ENCODE results near the gene TBCC. TPM values are rescaled to one million over a fixed set of nuclear protein-coding genes. Genes with fewer than 3 reads are reported as not detected.
"Not testable (repeated sequence)": the region's sequence is repeated elsewhere in the genome, so short reads cannot be mapped to it uniquely, and the experiment has no call there.

Gene TBCC
- polyA plus RNA-seq, 3 donors from 2014 or later, result 109 to 140 (median 134) TPM

DNA sequence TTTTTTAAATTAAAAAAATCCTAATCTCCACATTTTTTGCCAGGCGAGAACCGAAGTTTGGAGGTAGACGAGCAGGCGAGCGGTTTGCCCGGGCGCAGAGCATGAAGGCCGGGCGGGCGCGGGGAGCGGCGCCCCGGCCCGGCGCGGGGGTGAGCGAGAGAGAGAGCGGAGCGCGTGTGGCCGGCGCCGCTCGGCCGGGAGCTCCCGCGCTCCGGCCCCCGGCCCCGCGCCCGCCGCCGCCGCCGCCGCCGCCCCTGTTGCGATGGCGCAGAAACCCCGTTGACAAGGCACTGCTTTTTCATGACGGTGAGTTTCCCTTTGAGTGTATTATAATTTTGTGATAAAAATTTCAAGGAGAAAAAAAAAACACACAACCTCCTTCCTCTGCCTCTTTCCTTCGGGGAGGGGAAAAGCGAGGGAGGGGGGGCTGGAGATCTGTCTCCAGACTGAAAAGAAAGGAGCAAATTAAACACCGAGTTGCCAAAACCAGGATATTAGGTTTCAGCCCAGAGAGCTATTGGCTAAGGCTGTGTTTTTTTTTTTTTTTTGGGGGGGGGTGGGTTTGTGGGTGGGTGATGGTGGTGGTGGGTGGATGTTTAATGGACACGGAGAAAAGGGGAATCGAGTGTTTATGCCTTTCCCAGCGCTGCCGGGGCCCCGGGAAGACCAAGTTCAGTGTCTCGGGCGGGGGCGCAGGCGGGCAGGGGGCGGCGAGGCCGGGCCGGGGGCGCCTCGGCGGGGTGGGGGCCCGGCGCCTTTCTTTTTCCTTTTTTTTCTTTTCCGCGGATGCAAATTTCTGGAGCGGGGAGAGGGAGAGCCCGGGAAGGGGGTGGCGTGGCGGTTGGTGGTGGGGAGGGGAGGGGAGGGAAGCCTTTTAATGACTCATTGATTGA lies 36.1 kb upstream of the TBCC start, which contains the start of gene BICRAL:
Gene BICRAL (plus strand): TSS at position 257 of the 893 bp plus-strand sequence. CDS start 39,971 bp downstream, outside the sequence.
- Mint-ChIP-seq H3K36me3 (peaks cover 0 to 4% (median 3%) of the 10 kb centered on the region in 3 donors), H3K27ac (peak within 1 kb of the TSS in 5 of 6 donors; percentile 96 to 100 (median 100)), H3K4me1 (peaks cover 15 to 17% of the 10 kb centered on the region in 2 donors), H3K4me3 (peak within 1 kb of the TSS; percentile 97 to 98 (median 98)), H3K27me3 (ENCODE audit: low read depth in 3 of 3) (peaks cover 28 to 32% (median 29%) of the 10 kb centered on the region in 3 donors), H3K9me3 (peaks cover 0 to 2% (median 0%) of the 10 kb centered on the region in 6 donors)
- DNase-seq, result peak; percentile 74 to 82 (median 80)

DNA sequence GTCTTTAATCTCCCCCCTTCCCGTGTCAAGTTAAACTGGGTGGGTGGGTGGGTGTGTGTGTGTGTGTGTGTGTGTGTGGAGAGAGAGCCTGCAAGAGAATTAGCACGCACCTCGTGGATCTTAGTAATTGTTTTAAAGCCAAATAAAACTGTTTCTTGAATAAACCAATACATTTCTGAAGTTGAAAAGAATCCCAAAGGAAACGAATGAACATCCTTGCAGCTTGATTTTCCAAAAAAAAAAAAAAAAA lies 35.6 kb upstream of the TBCC start:
- H3K27ac Mint-ChIP-seq, result peak overlapping the region in 5 of 6 donors; percentile 87 to 100 (median 96)
- H3K4me1 Mint-ChIP-seq, result peaks cover 21% of the 10 kb centered on the region in 2 donors
- peak in 1 of 3 donors; percentile 23 for DNase-seq
- H3K9me3 Mint-ChIP-seq, result peaks cover 0 to 2% (median 0%) of the 10 kb centered on the region in 6 donors
- H3K27me3 Mint-ChIP-seq (ENCODE audit: low read depth in 3 of 3), result peaks cover 28 to 32% (median 29%) of the 10 kb centered on the region in 3 donors
- H3K36me3 Mint-ChIP-seq, result peaks cover 0 to 4% (median 3%) of the 10 kb centered on the region in 3 donors
- peak overlapping the region; percentile 82 to 98 (median 97) for H3K4me3 Mint-ChIP-seq

DNA sequence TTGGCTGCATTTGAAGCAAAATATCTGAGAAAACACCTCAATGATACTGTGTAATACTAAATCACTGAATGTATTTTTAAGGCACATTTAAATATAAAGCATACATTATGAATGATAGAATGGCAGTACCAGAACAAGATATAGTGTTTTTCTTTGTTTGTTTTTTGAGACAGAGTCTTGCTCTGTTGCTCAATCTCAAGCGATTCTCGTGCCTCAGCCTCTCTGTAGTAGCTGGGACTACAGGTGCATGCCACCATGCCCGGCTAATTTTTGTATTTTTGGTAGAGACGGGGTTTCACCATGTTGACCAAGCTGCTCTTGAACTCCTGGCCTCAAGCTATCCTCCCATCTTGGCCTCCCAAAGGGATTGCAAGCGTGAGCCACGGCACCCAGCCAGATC lies 33.6 kb upstream of the TBCC start:
- DNase-seq, result no peak
- peaks cover 0 to 4% (median 3%) of the 10 kb centered on the region in 3 donors for H3K36me3 Mint-ChIP-seq
- H3K4me1 Mint-ChIP-seq, result peaks cover 34 to 35% of the 10 kb centered on the region in 2 donors
- peaks cover 24 to 38% (median 27%) of the 10 kb centered on the region in 3 donors for H3K27me3 Mint-ChIP-seq (ENCODE audit: low read depth in 3 of 3)
- H3K4me3 Mint-ChIP-seq, result no peak overlapping the region
- H3K9me3 Mint-ChIP-seq, result peaks cover 0 to 2% (median 0%) of the 10 kb centered on the region in 6 donors
- H3K27ac Mint-ChIP-seq, result peak overlapping the region in 3 of 6 donors; percentile 56 to 67 (median 58)

DNA sequence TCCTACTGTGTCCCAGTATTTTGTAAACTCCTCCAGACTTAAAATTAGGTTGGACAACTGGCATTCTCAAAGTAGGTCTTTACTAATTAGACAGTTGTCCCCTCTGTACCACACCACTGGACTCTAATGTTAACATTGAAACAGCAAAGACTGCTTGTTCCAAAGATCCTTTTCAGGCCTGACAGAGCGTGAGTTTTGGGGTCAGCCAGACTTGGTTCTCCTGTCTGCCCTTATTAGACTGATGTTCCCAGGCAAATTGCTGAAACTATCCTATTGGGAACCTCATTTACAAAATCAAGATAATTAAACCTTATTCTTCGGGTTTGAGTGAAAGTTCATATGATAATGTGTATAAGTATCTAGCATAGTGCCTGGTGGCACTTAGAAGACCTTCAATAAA lies 32.2 kb upstream of the TBCC start:
- DNase-seq, result no peak
- Mint-ChIP-seq H3K36me3 (peaks cover 0 to 6% (median 4%) of the 10 kb centered on the region in 3 donors), H3K4me3 (no peak overlapping the region), H3K9me3 (peaks cover 0 to 2% (median 0%) of the 10 kb centered on the region in 6 donors), H3K4me1 (peaks cover 44 to 45% of the 10 kb centered on the region in 2 donors), H3K27ac (no peak overlapping the region), H3K27me3 (ENCODE audit: low read depth in 3 of 3) (peaks cover 17 to 28% (median 20%) of the 10 kb centered on the region in 3 donors)

- Mint-ChIP-seq H3K27me3 (ENCODE audit: low read depth in 3 of 3) (peaks cover 11 to 23% (median 17%) of the 10 kb centered on the region in 3 donors), H3K4me3 (no peak overlapping the region), H3K9me3 (peaks cover 0 to 2% (median 0%) of the 10 kb centered on the region in 6 donors), H3K4me1 (peaks cover 50 to 51% of the 10 kb centered on the region in 2 donors), H3K27ac (peak overlapping the region in 4 of 6 donors; percentile 40 to 78 (median 52)), H3K36me3 (peaks cover 0 to 6% (median 0%) of the 10 kb centered on the region in 3 donors)
- DNase-seq, result no peak
These were observed 31.4 kb upstream of the TBCC start for GRCh38 chr6:42777126-42777822.

DNA sequence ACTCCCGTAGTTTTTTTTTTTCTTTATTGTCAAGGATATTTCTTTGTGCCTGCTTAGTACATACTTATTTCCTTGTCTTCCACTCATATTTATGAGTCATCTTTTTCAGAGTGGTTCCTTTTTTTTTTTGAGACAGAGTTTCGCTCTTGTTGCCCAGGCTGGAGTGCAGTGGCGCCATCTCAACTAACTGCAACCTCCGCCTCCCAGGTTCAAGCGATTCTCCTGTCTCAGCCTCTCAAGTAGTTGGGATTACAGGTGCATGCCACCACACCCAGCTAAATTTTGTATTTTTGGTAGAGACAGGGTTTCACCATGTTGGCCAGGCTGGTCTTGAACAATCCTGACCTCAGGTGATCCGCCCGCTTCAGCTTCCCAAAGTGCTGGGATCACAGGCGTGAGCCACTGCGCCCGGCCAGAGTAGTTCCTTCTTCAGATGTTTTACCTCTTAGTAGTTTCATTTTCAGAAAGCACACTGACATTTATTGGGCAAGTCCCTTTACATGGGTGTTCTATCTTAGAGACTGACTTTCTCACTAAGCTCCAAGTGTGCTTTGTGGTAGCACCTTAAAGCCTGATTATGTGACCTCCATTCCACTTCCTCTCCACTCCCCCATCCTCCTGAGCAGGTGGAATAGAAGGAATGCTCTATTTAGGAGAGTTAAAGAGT lies 29.1 kb upstream of the TBCC start:
- peak; percentile 65 to 67 (median 67) for DNase-seq
- H3K9me3 Mint-ChIP-seq, H3K36me3 Mint-ChIP-seq: not testable (repeated sequence)
- Mint-ChIP-seq H3K4me1 (peaks cover 61 to 64% of the 10 kb centered on the region in 2 donors), H3K27ac (peak overlapping the region; percentile 87 to 96 (median 94)), H3K4me3 (peak overlapping the region; percentile 79 to 88 (median 84)), H3K27me3 (ENCODE audit: low read depth in 3 of 3) (peaks cover 17 to 25% (median 23%) of the 10 kb centered on the region in 3 donors)

DNA sequence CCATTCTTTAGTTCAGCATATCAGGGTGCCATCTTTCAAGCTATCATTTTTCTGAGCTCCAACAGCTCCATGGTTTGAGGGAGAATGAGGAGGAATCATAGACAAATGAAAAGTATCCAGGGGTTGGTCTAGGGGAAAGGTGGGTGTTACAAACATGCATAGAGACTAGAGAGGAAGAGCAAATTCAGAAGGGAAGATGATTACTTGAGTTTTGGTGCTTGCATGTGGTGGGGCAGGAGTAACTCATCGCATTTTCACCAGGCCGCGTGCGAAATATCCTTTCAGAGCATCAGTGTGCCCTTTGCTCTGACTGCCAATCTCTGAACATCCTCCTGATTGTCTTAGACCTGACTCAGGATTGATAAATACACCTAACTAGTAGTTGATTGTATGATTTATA lies 28.3 kb upstream of the TBCC start:
- no peak for DNase-seq
- Mint-ChIP-seq H3K27me3 (ENCODE audit: low read depth in 3 of 3) (peaks cover 22 to 26% (median 23%) of the 10 kb centered on the region in 3 donors), H3K4me1 (peaks cover 64 to 72% of the 10 kb centered on the region in 2 donors), H3K27ac (peak overlapping the region; percentile 87 to 96 (median 94)), H3K9me3 (no peaks in the 10 kb centered on the region), H3K36me3 (peaks cover 0 to 6% (median 0%) of the 10 kb centered on the region in 3 donors), H3K4me3 (peak overlapping the region; percentile 79 to 88 (median 84))

- peaks cover 22 to 30% (median 23%) of the 10 kb centered on the region in 3 donors for H3K27me3 Mint-ChIP-seq (ENCODE audit: low read depth in 3 of 3)
- H3K4me3 Mint-ChIP-seq, result peak overlapping the region; percentile 70 to 89 (median 82)
- DNase-seq, result no peak
- H3K36me3 Mint-ChIP-seq, result peaks cover 0 to 11% (median 3%) of the 10 kb centered on the region in 3 donors
- peaks cover 76 to 86% of the 10 kb centered on the region in 2 donors for H3K4me1 Mint-ChIP-seq
- H3K27ac Mint-ChIP-seq, result peak overlapping the region; percentile 98 to 100 (median 100)
- no peaks in the 10 kb centered on the region for H3K9me3 Mint-ChIP-seq
These were observed 25.8 kb upstream of the TBCC start for GRCh38 chr6:42771741-42772100.

- H3K4me3 Mint-ChIP-seq, result peak overlapping the region in 4 of 5 donors; percentile 32 to 51 (median 46)
- H3K9me3 Mint-ChIP-seq, result no peaks in the 10 kb centered on the region
- peaks cover 22 to 28% (median 23%) of the 10 kb centered on the region in 3 donors for H3K27me3 Mint-ChIP-seq (ENCODE audit: low read depth in 3 of 3)
- H3K27ac Mint-ChIP-seq, result peak overlapping the region; percentile 60 to 100 (median 94)
- H3K4me1 Mint-ChIP-seq, result peaks cover 82 to 92% of the 10 kb centered on the region in 2 donors
- no peak for DNase-seq
- peaks cover 0 to 15% (median 3%) of the 10 kb centered on the region in 3 donors for H3K36me3 Mint-ChIP-seq
These were observed 23.9 kb upstream of the TBCC start for GRCh38 chr6:42769836-42770235.

DNA sequence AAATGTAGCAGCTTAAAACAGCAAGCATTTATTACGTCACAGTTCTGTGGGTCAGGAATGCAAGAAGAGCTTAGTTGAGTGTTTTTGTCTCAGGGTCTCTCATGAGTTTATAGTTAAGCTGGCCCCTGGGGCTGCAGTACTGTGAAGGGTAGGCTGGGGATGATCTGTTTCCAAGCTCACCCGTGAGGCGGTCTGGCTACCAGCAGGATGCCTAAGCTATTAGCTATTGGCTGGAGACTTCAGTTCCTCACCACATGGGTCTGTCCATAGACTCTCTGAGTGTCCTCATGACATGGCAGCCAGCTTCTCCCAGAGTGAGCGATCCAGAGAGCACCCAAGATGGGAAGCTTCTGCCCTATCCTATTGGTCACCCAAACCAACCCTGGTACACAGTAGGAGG lies 23.1 kb upstream of the TBCC start:
- peak overlapping the region in 5 of 6 donors; percentile 12 to 98 (median 94) for H3K27ac Mint-ChIP-seq
- peaks cover 18 to 25% (median 19%) of the 10 kb centered on the region in 3 donors for H3K27me3 Mint-ChIP-seq (ENCODE audit: low read depth in 3 of 3)
- no peak overlapping the region for H3K4me3 Mint-ChIP-seq
- no peaks in the 10 kb centered on the region for H3K9me3 Mint-ChIP-seq
- peaks cover 0 to 11% (median 3%) of the 10 kb centered on the region in 3 donors for H3K36me3 Mint-ChIP-seq
- peaks cover 75 to 86% of the 10 kb centered on the region in 2 donors for H3K4me1 Mint-ChIP-seq
- DNase-seq, result no peak

GRCh38 chr6:42766163-42766670 lies 20.3 kb upstream of the TBCC start:
- Mint-ChIP-seq H3K9me3 (no peaks in the 10 kb centered on the region), H3K4me3 (peak overlapping the region; percentile 51 to 71 (median 64)), H3K27ac (peak overlapping the region; percentile 54 to 98 (median 86)), H3K27me3 (ENCODE audit: low read depth in 3 of 3) (peaks cover 9 to 18% (median 14%) of the 10 kb centered on the region in 3 donors), H3K4me1 (peaks cover 54 to 64% of the 10 kb centered on the region in 2 donors), H3K36me3 (peaks cover 0 to 11% (median 3%) of the 10 kb centered on the region in 3 donors)
- peak; percentile 51 to 61 (median 56) for DNase-seq

DNA sequence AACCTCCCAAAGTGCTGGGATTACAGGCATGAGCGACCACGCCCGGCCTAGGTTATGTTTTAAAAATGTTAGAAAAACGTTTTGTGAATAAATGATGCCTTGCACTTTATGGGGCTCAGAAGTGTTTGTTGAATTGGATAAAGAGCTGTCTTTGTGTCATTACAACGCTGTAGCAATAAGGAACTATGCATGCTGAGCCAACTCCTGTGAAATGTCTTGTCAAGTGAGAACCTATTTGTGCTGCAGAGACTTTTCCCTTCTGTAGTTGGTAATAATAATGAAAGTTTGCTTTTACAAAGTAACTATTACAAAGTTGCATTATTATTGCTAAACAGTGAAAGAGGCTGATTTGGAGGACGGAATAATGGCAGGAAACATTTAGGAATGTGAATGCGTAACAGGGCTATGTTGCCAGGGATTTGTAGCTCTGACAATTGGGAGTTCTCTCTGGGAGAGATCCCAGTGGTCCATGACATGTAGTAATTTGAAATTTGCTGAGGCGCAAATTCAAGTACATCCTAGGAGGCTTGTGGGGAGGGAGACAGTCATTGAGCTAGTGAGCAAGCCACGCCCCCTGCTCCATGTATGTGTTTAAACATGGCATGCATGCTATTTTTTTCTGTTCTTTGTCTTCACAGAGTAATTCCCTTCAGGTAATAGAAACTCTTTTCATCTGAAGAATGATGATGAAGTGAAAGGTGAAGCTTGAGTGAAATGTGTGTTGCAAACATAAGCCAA lies 19.2 kb upstream of the TBCC start:
- peak overlapping the region in 3 of 5 donors; percentile 25 to 27 (median 26) for H3K4me3 Mint-ChIP-seq
- H3K27me3 Mint-ChIP-seq (ENCODE audit: low read depth in 3 of 3), result peaks cover 0 to 9% (median 6%) of the 10 kb centered on the region in 3 donors
- no peak for DNase-seq
- H3K36me3 Mint-ChIP-seq, result peaks cover 0 to 11% (median 3%) of the 10 kb centered on the region in 3 donors
- H3K9me3 Mint-ChIP-seq, result no peaks in the 10 kb centered on the region
- peak overlapping the region; percentile 54 to 98 (median 86) for H3K27ac Mint-ChIP-seq
- H3K4me1 Mint-ChIP-seq, result peaks cover 45 to 54% of the 10 kb centered on the region in 2 donors

Data from immature natural killer cell (primary cell).